ENCODE results near the gene SEMA3B. TPM values are rescaled to one million over a fixed set of nuclear protein-coding genes. Genes with fewer than 3 reads are reported as not detected.

SEMA3B gene
- total and polyA plus RNA-seq, 9 of the 15 experiments (the other 6 are each of a cell fraction or from before 2014, with no cell fraction given): 0.03 to 1.8 (median 0.55) TPM; not detected in 1

DNA sequence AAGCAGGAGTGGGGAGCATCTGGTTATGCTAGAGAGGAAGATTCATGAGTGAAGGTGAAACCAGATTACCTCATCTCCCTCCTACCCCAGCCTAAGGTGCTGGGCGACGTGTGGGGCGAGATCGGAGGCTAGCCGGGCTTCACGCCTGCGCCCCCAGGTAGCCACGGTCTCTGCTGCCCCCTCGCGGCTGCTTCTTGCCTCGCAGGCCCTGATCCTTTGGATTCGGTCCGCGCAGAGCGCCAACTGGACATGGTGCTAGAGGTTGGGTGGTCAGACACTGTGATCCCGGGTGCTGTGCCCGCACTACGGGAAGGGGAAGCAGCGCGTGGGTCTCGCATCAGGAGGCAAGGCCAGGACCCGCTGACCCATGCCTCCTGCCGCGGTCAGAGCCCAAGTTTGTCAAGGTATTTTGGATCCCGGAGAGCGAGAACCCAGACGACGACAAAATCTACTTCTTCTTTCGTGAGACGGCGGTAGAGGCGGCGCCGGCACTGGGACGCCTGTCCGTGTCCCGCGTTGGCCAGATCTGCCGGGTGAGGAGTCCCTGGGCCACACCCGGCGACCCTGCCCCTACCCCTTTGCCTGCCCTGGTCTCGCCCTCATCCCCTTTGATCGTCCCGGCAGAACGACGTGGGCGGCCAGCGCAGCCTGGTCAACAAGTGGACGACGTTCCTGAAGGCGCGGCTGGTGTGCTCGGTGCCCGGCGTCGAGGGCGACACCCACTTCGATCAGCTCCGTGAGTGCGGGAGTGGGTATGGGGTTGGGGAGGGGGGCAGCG, 4.2 kb downstream of the SEMA3B start (continued):
- TF ChIP-seq ZBTB49 (CRISPR knock-in tag; IDR thresholded peaks at IDR 0.05; ENCODE audit: borderline replicate concordance): no peak
- peak; percentile 37; the same call in 1 of the 2 replicates for TF ChIP-seq CBX5 (IDR thresholded peaks at IDR 0.05; ENCODE audit: borderline replicate concordance, low read depth)
- no peak for TF ChIP-seq MEIS2 (IDR thresholded peaks at IDR 0.05; ENCODE audit: partially characterized antibody)
- no peak for TF ChIP-seq NFRKB (IDR thresholded peaks at IDR 0.05; ENCODE audit: low read depth)
- TF ChIP-seq, protein P1, sequence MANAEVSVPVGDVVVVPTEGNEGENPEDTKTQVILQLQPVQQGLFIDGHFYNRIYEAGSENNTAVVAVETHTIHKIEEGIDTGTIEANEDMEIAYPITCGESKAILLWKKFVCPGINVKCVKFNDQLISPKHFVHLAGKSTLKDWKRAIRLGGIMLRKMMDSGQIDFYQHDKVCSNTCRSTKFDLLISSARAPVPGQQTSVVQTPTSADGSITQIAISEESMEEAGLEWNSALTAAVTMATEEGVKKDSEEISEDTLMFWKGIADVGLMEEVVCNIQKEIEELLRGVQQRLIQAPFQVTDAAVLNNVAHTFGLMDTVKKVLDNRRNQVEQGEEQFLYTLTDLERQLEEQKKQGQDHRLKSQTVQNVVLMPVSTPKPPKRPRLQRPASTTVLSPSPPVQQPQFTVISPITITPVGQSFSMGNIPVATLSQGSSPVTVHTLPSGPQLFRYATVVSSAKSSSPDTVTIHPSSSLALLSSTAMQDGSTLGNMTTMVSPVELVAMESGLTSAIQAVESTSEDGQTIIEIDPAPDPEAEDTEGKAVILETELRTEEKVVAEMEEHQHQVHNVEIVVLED (CRISPR knock-in tag; IDR thresholded peaks at IDR 0.05): no peak
- TF ChIP-seq ATF7 (IDR thresholded peaks at IDR 0.05): peak; percentile 82
- TF ChIP-seq GTF2F1 (IDR thresholded peaks at IDR 0.05; ENCODE audit: low read depth, low read length): no peak
- no peak for TF ChIP-seq ZNF133 (CRISPR knock-in tag; IDR thresholded peaks at IDR 0.05)
- TF ChIP-seq, protein P2, sequence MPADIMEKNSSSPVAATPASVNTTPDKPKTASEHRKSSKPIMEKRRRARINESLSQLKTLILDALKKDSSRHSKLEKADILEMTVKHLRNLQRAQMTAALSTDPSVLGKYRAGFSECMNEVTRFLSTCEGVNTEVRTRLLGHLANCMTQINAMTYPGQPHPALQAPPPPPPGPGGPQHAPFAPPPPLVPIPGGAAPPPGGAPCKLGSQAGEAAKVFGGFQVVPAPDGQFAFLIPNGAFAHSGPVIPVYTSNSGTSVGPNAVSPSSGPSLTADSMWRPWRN (IDR thresholded peaks at IDR 0.05; ENCODE audit: low read depth): no peak
- no peak for TF ChIP-seq JUN (IDR thresholded peaks at IDR 0.05; ENCODE audit: borderline replicate concordance, low read depth, low read length)
- no peak for TF ChIP-seq JUN (CRISPR knock-in tag; IDR thresholded peaks at IDR 0.05; ENCODE audit: borderline replicate concordance)
- no peak for TF ChIP-seq BHLHE40 (IDR thresholded peaks at IDR 0.05; ENCODE audit: low read length)
- TF ChIP-seq SETDB1 (IDR thresholded peaks at IDR 0.05; ENCODE audit: low read length): no peak
- TF ChIP-seq PTRF (tag; IDR thresholded peaks at IDR 0.05): no peak
- TF ChIP-seq TAF7 (tag; IDR thresholded peaks at IDR 0.05): no peak
- TF ChIP-seq, protein P3, sequence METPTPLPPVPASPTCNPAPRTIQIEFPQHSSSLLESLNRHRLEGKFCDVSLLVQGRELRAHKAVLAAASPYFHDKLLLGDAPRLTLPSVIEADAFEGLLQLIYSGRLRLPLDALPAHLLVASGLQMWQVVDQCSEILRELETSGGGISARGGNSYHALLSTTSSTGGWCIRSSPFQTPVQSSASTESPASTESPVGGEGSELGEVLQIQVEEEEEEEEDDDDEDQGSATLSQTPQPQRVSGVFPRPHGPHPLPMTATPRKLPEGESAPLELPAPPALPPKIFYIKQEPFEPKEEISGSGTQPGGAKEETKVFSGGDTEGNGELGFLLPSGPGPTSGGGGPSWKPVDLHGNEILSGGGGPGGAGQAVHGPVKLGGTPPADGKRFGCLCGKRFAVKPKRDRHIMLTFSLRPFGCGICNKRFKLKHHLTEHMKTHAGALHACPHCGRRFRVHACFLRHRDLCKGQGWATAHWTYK (CRISPR knock-in tag; IDR thresholded peaks at IDR 0.05): no peak
- TF ChIP-seq CREB1 (IDR thresholded peaks at IDR 0.05): no peak
- TF ChIP-seq CREB1 (CRISPR knock-in tag; IDR thresholded peaks at IDR 0.05): no peak; the same call in 1 of the 2 replicates
- TF ChIP-seq ZNF121 (CRISPR knock-in tag; conservative IDR thresholded peaks at IDR 0.05): no peak
- no peak for TF ChIP-seq ZZZ3 (IDR thresholded peaks at IDR 0.05)
- TF ChIP-seq PREB (CRISPR knock-in tag; IDR thresholded peaks at IDR 0.05): no peak
- TF ChIP-seq ZNF830 (CRISPR knock-in tag; IDR thresholded peaks at IDR 0.05): no peak
- TF ChIP-seq PHF21A (IDR thresholded peaks at IDR 0.05; ENCODE audit: borderline replicate concordance, low read depth): no peak
- TF ChIP-seq NFIC (IDR thresholded peaks at IDR 0.05): peak; percentile 25; the same call in 1 of the 2 replicates
